IMR-90 (cell line): ENCODE measurements around the gene ERGIC1. TPM values are rescaled to one million over a fixed set of nuclear protein-coding genes. Genes with fewer than 3 reads are reported as not detected.
"Not testable (repeated sequence)": the region's sequence is repeated elsewhere in the genome, so short reads cannot be mapped to it uniquely, and the experiment has no call there.

ENCODE experiments used
- ATAC-seq: fragments of 200-7000 bp; cut with Tn5 transposase; 2 replicates; pipeline ENCODE4 v1.9.1; 2020; ENCODE audit warnings: low read depth, mild to moderate bottlenecking, moderate library complexity
- BruUV-seq: library from RNA; stranded (reverse); fragments of 400-500 nt; replicated peaks from 2 replicates; lab custom pipeline; 2021; lab: Mats Ljungman, UMichigan
- CTCF ChIA-PET: fragments of 300-600 bp; formaldehyde crosslinking; extraction: SDS; loops from one replicate; lab custom pipeline; 2021; ENCODE audit warnings: antibody characterized with exemption; lab: Yijun Ruan, JAX
- POLR2A ChIA-PET: fragments of 300-600 bp; sonication (Branson Sonifier 250); formaldehyde crosslinking; loops from one replicate; lab custom pipeline; 2022; ENCODE audit warnings: antibody characterized with exemption; ENCODE audit not compliant: unreplicated experiment; lab: Charles Lee
- DNase-seq: peaks from one replicate; pipeline ENCODE4 v3.0.0; 2013
- H2AFZ ChIP-seq: replicated peaks from 2 replicates; pipeline ENCODE3; 2013; ENCODE audit warnings: low read length, mild to moderate bottlenecking; ENCODE audit not compliant: poor library complexity
- H2AK5ac ChIP-seq: 2 replicates; pipeline ENCODE4 v1.6.1; 2013; ENCODE audit warnings: low read depth, low read length, inconsistent platforms
- H2AK9ac ChIP-seq: replicated peaks from 2 replicates; pipeline ENCODE3; 2013; ENCODE audit warnings: mild to moderate bottlenecking, low read depth, low read length, moderate library complexity; ENCODE audit not compliant: poor library complexity
- H2BK120ac ChIP-seq: 2 replicates; pipeline ENCODE4 v1.6.1; 2013; ENCODE audit warnings: low read depth, low read length, inconsistent platforms
- H2BK15ac ChIP-seq: 3 replicates; pipeline ENCODE4 v1.6.1; 2013; ENCODE audit warnings: low read depth, low read length, inconsistent platforms
- H2BK20ac ChIP-seq: 2 replicates; pipeline ENCODE4 v1.6.1; 2013; ENCODE audit warnings: low read depth, mild to moderate bottlenecking, inconsistent platforms, low read length, moderate library complexity
- H2BK5ac ChIP-seq: 2 replicates; pipeline ENCODE4 v1.6.1; 2013; ENCODE audit warnings: mild to moderate bottlenecking, low read depth, low read length, inconsistent platforms; ENCODE audit not compliant: poor library complexity, severe bottlenecking
- H3K14ac ChIP-seq: replicated peaks from 2 replicates; pipeline ENCODE4 v1.6.1; 2013; ENCODE audit warnings: low read depth, low read length, inconsistent platforms
- H3K18ac ChIP-seq: 2 replicates; pipeline ENCODE4 v1.6.1; 2013; ENCODE audit warnings: low read depth, low read length, control low read depth
- H3K23ac ChIP-seq: 2 replicates; pipeline ENCODE4 v1.6.1; 2013; ENCODE audit warnings: low read depth, low read length, inconsistent platforms
- H3K27ac ChIP-seq: 2 replicates; pipeline ENCODE4 v1.5.1; 2013; ENCODE audit warnings: mild to moderate bottlenecking, control low read depth, low read length; ENCODE audit not compliant: insufficient read depth
- H3K27me3 ChIP-seq: 2 replicates; pipeline ENCODE4 v1.6.1; 2013; ENCODE audit warnings: low read length; ENCODE audit not compliant: control insufficient read depth, insufficient read depth
- H3K36me3 ChIP-seq: 2 replicates; pipeline ENCODE4 v1.6.1; 2013; ENCODE audit warnings: low read length, mixed read lengths; ENCODE audit not compliant: control insufficient read depth, insufficient read depth
- H3K4ac ChIP-seq: 2 replicates; pipeline ENCODE4 v1.6.1; 2013; ENCODE audit warnings: low read depth, low read length, inconsistent platforms
- H3K4me1 ChIP-seq: 2 replicates; pipeline ENCODE4 v1.6.1; 2013; ENCODE audit warnings: low read length, mixed read lengths; ENCODE audit not compliant: control insufficient read depth, insufficient read depth
- H3K4me2 ChIP-seq: 2 replicates; pipeline ENCODE4 v1.6.1; 2013; ENCODE audit warnings: low read depth, mild to moderate bottlenecking, control low read depth, low read length, moderate library complexity
- H3K4me3 ChIP-seq: 2 replicates; pipeline ENCODE4 v1.5.1; 2013; ENCODE audit warnings: low read depth, mild to moderate bottlenecking, control low read depth, low read length, moderate library complexity; ENCODE audit not compliant: insufficient read depth
- H3K56ac ChIP-seq: 2 replicates; pipeline ENCODE4 v1.6.1; 2013; ENCODE audit warnings: low read length, inconsistent platforms; ENCODE audit not compliant: insufficient read depth; ENCODE audit errors: extremely low read depth
- H3K79me1 ChIP-seq, 2 experiments: 2 replicates each; pipeline ENCODE4 v1.6.1; 2013; ENCODE audit warnings: low read length in 2 of 2, inconsistent platforms in 1 of 2, low read depth in 1 of 2
- H3K9ac ChIP-seq: 2 replicates; pipeline ENCODE4 v1.6.1; 2013; ENCODE audit warnings: low read depth, low read length, control low read depth
- H3K9me1 ChIP-seq: 2 replicates; pipeline ENCODE4 v1.6.1; 2013; ENCODE audit warnings: low read length, inconsistent platforms; ENCODE audit not compliant: insufficient read depth
- H3K9me3 ChIP-seq: 2 replicates; pipeline ENCODE4 v1.6.1; 2013; ENCODE audit warnings: low read length; ENCODE audit not compliant: control insufficient read depth, insufficient read depth
- H4K20me1 ChIP-seq: 2 replicates; pipeline ENCODE4 v1.6.1; 2013; ENCODE audit warnings: low read length, inconsistent platforms; ENCODE audit not compliant: insufficient read depth
- H4K5ac ChIP-seq: 2 replicates; pipeline ENCODE4 v1.6.1; 2013; ENCODE audit warnings: mild to moderate bottlenecking, low read depth, low read length, control low read depth
- H4K8ac ChIP-seq, 2 experiments: 2 replicates each; pipeline ENCODE4 v1.6.1; 2013; ENCODE audit warnings: low read depth in 2 of 2, low read length in 2 of 2, control low read depth in 1 of 2, inconsistent platforms in 1 of 2
- H4K91ac ChIP-seq: 2 replicates; pipeline ENCODE4 v1.6.1; 2013; ENCODE audit warnings: low read depth, low read length, inconsistent platforms; ENCODE audit not compliant: insufficient read depth
- WGBS, 2 experiments: methylation state at CpG; one replicate each; pipeline versions ENCODE4 v1.1.5 to v1.1.7; 2013; ENCODE audit warnings: missing lambda C conversion rate in 2 of 2; ENCODE audit not compliant: insufficient read length in 1 of 2; ENCODE audit errors: extremely low coverage in 2 of 2; 5-methylcytosine and 5-hydroxymethylcytosine counted together
- dilution Hi-C: fragments of 300-500 bp; cut with HindIII; formaldehyde crosslinking; loops from one replicate; pipeline ENCODE4 v1.14.3; 2018; ENCODE audit warnings: low sequenced_read_pairs; ENCODE audit not compliant: unreplicated experiment
- in situ Hi-C: fragments of 300-500 bp; cut with MboI; formaldehyde crosslinking; loops from 3 replicates; pipeline ENCODE4 v1.14.3; 2019; ENCODE audit warnings: low sequenced_read_pairs, inconsistent platforms, mixed read lengths
- intact Hi-C: fragments of 100-400 bp; cut with micrococcal nuclease; formaldehyde crosslinking; loops from 2 replicates; pipeline ENCODE4 v1.10.0; 2022
- polyA plus RNA-seq, 3 experiments: library from polyadenylated mRNA; depleted of rRNA; stranded (reverse); fragments of >200 nt; gene quantifications; 2 replicates each; pipeline ENCODE4 v1.2.3, GENCODE V29; 2012; ENCODE audit warnings: low replicate concordance in 1 of 3
- total RNA-seq: library from RNA; depleted of rRNA; stranded (reverse); fragments of >200 nt; gene quantifications from 2 replicates; pipeline ENCODE4 v1.2.3, GENCODE V29; 2012

Gene ERGIC1
- total and polyA plus RNA-seq, 2 of the 4 experiments (the other 2 are of a cell fraction): 134 to 192 TPM

DNA sequence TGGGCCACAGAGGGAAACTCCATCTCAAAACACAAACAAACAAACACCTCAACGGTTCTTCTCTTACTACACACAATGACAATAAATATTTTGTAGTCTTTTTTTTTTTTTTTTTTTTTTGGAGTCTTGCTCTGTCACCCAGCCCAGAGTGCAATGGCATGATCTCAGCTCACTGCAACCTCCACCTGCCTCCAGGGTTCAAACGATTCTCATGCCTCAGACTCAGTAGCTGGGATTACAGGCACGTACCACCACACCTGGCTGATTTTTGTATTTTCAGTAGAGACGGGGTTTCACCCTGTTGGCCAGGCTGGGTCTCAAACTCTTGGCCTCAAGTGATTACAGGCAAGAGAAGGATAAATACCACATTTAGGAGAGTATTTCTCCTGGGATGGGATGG, 30.1 kb downstream of the ERGIC1 start:
- BruUV-seq, in situ Hi-C loops: not testable (repeated sequence)

More for the DNA sequence above, 30.1 kb downstream of the ERGIC1 start:
- H2AK5ac ChIP-seq, H3K27ac ChIP-seq, H4K20me1 ChIP-seq, H2AK9ac ChIP-seq, H3K9me3 ChIP-seq, H2BK20ac ChIP-seq, H4K5ac ChIP-seq, H2BK15ac ChIP-seq, H2BK120ac ChIP-seq, intact Hi-C loops, H3K14ac ChIP-seq, POLR2A ChIA-PET, H3K56ac ChIP-seq, H2AFZ ChIP-seq, H4K8ac ChIP-seq, H3K36me3 ChIP-seq, H4K91ac ChIP-seq, H3K27me3 ChIP-seq, H3K4ac ChIP-seq, H3K4me3 ChIP-seq, H3K9ac ChIP-seq, CTCF ChIA-PET, H3K23ac ChIP-seq, H2BK5ac ChIP-seq, H3K4me2 ChIP-seq, ATAC-seq, dilution Hi-C loops, H3K18ac ChIP-seq, DNase-seq: not testable (repeated sequence)
- H3K9me1 ChIP-seq: peaks cover 43% of the 10 kb centered on the region
- H3K79me1 ChIP-seq: peaks cover 31 to 83% of the 10 kb centered on the region in 2 experiments
- H3K4me1 ChIP-seq: peaks cover 44% of the 10 kb centered on the region
- WGBS, 2 experiments: no CpG with 5 or more reads among the region's 4 CpGs
